HG02852 (cell line): ENCODE measurements around the gene FOXP2.
A peak's percentile ranks its signal among the peaks of the same experiment; 100 is the strongest.
"Not testable (repeated sequence)": the region's sequence is repeated elsewhere in the genome, so short reads cannot be mapped to it uniquely, and the experiment has no call there.

Experiments
- ATAC-seq: cut with Tn5 transposase; IDR thresholded peaks from one replicate; pipeline ENCODE4 v1.9.1; 2021; ENCODE audit warnings: mild to moderate bottlenecking, moderate library complexity; ENCODE audit not compliant: unreplicated experiment

Gene FOXP2

GRCh38 chr7:114575098-114575497, 160.5 kb downstream of the FOXP2 start:
- no peak for ATAC-seq

- ATAC-seq = not testable (repeated sequence)
These were observed 166.3 kb downstream of the FOXP2 start for GRCh38 chr7:114580963-114581362.

GRCh38 chr7:114588506-114588905, 173.9 kb downstream of the FOXP2 start:
- no peak for ATAC-seq

GRCh38 chr7:114589436-114589835, 174.8 kb downstream of the FOXP2 start:
- ATAC-seq = no peak

DNA sequence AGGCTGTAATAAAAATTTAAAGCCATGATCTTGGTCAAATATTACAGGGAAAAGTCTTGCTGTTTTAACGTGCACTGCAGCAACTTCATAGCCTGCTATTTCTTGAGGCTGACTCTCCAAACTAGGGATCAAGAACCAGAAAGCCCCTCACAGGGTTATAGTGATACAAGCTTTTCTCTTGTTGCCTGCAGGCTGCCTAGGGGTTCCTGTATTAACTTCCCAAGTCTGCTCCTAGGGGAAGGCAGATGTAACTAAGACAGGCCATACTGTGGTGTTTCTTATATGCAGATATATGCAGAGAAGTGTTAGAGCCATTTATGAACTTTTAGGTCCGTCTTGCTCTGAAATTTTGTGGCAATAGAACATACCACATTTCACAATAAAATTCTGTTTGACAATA, 175.7 kb downstream of the FOXP2 start:
- no peak for ATAC-seq

DNA sequence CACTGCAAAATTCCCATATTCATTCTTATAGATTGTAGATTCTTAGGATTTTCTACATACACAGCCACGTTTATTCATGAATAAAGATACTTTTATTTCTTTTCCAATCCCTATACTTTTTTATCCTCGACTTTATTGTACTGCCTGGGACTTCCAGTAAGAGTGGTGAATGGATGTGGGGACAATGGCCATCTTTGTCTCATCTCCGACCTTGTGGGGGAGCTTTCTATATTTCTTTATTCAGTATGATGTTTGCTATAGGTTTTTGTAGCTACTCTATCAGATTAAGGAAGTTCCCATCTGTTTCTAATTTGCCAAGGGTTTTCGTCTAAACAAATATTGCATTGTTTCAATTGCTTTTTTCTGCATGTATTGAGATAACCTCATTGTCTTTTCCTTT, 184.3 kb downstream of the FOXP2 start:
- no peak for ATAC-seq

DNA sequence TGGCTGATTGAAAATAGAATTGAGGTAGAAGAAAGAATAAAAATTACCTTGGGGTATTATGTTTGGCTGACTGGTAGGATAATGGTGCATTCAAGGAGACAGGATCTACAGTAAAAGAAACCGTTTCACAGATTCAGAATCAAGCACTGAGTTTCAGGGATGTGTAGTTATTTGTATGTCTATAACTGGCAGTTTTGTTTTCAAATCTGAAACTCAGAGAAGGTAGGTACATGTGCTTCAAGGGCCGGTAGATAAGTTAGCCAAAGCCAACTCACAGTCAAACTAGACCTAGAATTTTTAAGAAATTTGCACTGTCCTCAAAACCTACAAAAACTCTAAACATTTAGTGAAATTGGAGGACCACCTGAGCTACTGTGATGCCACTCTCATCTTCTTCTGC, 191.5 kb downstream of the FOXP2 start:
- no peak for ATAC-seq

DNA sequence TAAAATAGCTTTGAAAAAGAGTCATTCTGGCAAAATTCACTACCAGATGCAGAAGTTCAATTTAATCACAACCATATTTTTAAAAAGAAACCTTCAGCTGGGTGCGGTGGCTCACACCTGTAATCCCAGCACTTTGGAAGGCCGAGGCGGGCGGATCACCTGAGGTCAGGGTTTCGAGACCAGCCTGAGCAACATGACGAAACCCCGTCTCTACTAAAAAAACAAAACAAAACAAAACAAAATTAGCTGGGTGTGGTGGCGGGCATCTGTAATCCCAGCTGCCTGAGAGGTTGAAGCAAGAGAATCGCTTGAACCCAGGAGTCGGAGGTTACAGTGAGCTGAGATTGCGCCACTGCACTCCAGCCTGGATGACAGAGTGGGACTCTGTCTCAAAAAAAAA, 194.2 kb downstream of the FOXP2 start:
- not testable (repeated sequence) for ATAC-seq

DNA sequence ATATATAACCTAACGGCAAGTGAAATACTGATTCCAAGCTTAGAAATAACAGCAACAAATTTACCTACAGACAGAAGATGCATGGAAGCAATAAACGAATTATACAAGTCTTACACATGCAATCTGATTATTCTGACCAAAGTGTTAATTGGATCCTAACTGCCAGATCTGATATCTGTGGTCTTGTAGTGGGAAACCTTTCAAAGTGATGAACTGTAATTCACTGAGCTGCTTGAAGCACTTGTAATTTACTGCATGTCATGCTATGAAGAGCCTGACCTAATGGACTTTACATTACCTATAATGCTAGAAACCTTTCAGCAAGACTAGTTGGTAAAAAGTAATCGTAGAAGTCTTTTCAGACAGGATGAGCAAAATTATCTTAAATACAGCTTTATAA, 205.6 kb downstream of the FOXP2 start:
- no peak for ATAC-seq

DNA sequence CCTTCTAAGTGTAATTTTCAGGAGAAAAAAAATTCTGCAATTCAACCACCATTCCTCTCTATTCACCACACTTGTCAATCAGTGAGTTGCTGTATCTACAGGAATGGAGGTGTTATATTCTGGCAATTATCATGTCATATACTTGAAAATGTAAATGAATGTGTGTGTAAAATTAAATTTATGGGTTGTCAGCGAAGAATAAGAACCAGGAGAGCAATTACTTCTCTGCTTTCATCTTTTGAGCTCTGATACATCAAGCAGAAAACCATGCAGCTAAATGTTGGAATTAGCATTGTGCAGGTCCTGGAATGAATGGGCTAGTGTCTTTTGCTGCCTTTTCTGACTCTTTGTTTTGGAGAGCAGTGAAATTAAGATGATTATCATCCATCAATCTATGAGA, 207.6 kb downstream of the FOXP2 start:
- no peak for ATAC-seq

- no peak for ATAC-seq
These were observed 208.5 kb downstream of the FOXP2 start for GRCh38 chr7:114623146-114623545.

- no peak for ATAC-seq
These were observed 212.6 kb downstream of the FOXP2 start for GRCh38 chr7:114627231-114627630.

- no peak for ATAC-seq
These were observed 213.7 kb downstream of the FOXP2 start for GRCh38 chr7:114628362-114628761.

DNA sequence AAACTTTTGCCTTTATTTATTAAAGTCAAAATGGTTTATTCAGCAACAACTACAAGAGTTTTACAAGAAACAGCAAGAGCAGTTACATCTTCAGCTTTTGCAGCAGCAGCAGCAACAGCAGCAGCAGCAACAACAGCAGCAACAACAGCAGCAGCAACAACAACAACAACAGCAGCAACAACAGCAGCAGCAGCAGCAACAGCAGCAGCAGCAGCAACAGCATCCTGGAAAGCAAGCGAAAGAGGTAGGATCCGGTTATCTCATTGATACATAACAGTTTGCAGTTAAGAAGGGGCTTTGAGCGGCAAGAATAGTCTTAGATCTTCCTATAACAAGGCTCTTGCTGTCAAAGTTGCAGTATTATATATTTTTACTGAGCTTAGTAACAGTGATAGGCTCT, 215.1 kb downstream of the FOXP2 start:
- ATAC-seq = no peak

GRCh38 chr7:114630201-114630990, 215.8 kb downstream of the FOXP2 start:
- ATAC-seq = no peak

- ATAC-seq = peak; percentile 41
These were observed 216.7 kb downstream of the FOXP2 start for GRCh38 chr7:114631249-114631822.

DNA sequence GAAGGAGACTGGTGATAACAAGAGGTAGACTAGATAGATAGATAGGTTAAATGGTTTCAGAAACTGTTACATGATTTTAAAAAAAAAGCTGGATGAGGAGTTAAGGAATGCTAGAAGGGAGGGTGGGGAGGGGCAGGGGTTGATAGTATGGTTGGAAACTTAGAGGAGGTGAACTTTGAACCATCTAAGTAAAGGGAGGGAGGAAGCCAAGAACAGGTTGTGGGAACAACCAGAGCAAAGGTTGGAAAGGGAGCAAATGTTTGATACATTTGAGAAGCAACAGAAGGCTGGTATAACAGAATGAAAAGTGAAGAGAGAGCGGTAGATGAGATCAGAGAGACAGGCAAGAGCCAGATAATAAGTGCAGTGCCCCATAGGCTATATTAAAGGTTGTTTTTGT, 224.8 kb downstream of the FOXP2 start:
- no peak for ATAC-seq

GRCh38 chr7:114644455-114644854, 229.8 kb downstream of the FOXP2 start:
- no peak for ATAC-seq

- no peak for ATAC-seq
These were observed 230.8 kb downstream of the FOXP2 start for GRCh38 chr7:114645451-114645850.

DNA sequence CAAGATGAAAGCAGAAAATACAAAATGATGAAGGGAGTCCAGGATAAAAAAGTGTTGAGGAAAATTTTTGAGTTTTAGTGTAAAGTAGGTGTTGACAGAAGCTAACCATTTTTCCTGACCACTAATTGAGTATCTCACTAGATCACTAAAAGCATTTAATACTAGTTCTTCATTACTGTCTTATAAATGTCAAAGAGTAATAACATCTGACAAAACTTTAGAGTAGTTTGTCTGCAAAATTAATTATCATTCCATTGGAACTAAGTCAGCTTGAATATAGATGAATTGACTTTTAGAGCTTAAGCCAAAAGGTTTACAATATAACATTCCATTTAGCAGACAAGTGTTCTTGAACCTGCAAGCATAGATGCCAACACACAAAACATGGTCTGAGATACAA, 232.9 kb downstream of the FOXP2 start:
- no peak for ATAC-seq

- no peak for ATAC-seq
These were observed 233.5 kb downstream of the FOXP2 start for GRCh38 chr7:114648117-114648516.

DNA sequence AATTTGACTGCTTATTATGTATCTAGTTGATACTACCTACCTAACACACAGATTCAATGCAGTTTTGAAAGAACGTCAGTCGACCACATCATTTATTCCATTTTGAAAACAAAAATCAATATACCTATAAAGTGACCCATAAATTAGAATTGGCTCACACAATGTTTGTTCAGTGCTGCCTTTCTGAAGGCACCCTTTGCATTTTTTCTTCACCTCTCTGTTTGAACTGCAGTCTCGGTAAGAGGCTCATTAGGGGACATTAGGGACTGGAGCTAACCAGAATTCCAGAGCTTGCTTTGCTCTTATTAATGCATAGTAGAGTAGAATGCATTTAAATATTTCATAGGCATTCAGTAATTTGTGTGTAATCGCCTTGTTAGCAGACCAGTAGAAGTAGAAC, 234.1 kb downstream of the FOXP2 start:
- no peak for ATAC-seq

GRCh38 chr7:114649689-114650088, 235.1 kb downstream of the FOXP2 start:
- ATAC-seq = no peak
